Measurements from ENCODE around the gene SLC47A2. TPM values are rescaled to one million over a fixed set of nuclear protein-coding genes. Genes with fewer than 3 reads are reported as not detected.
A peak's percentile ranks its signal among the peaks of the same experiment; 100 is the strongest.

SLC47A2 gene
- total and polyA plus RNA-seq, 2 of the 13 experiments (the other 11 are each of a cell fraction or from before 2014, with no cell fraction given) = 0.04 TPM; not detected in 1

DNA sequence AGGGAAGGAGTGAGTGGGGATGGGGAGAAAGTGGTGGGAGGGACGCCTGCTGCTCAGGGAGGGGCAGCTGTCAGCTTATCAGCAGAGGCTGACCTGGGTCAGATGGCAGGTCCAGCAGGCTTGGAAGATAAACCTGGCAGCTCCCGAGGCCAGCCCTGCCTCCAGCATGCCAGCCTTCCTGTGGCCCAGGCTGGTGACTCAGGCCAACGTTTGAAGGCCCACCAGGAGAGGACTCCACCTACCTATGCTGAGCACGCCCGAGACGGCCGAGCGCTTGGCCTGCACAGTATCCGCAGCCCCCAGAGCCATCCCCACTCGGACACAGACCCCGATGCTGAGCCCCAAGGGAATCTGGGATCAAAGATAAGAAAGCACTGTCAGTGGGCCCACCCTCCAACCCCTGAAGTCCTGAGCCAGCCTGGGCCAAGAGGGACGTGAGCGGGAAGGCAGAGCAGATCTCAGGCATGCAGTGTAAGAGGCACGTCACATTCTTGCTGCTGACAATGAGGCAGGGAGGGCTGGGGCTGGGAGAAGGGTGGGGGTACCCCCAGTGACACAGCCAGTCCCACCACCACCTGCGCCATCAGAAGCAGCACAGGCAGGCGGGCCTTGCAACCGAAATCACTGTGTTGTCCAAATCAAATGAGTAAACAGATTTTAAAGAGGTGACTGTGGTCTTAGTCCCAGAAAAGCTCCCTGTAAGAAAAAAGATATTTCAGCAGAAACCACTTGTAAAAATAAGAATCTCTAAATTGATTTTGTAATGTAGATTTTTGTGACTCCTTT lies 12.4 kb downstream of the SLC47A2 start (continued):
- TF ChIP-seq NFE2L2 (IDR thresholded peaks at IDR 0.05; ENCODE audit: low read length) (no peak), SNAI1 (CRISPR knock-in tag; IDR thresholded peaks at IDR 0.05; ENCODE audit: borderline replicate concordance) (no peak; the same call in 1 of the 2 replicates), MLLT10 (CRISPR knock-in tag; IDR thresholded peaks at IDR 0.05) (no peak), YY1 (IDR thresholded peaks at IDR 0.05; ENCODE audit: insufficient read depth, insufficient replicate concordance, low read depth, low read length) (no peak), ZNF879 (CRISPR knock-in tag; IDR thresholded peaks at IDR 0.05) (no peak), GATA4 (IDR thresholded peaks at IDR 0.05; ENCODE audit: borderline replicate concordance, low read depth) (0 out of 2 replicates have a peak, but pooled peaks have one; percentile 48), JUND (CRISPR knock-in tag; IDR thresholded peaks at IDR 0.05) (no peak), TOE1 (CRISPR knock-in tag; IDR thresholded peaks at IDR 0.05) (no peak), KLF11 (CRISPR knock-in tag; IDR thresholded peaks at IDR 0.05) (no peak), GATAD2A (CRISPR knock-in tag; IDR thresholded peaks at IDR 0.05) (no peak), ADNP (CRISPR knock-in tag; IDR thresholded peaks at IDR 0.05) (no peak), AKNA (CRISPR knock-in tag; IDR thresholded peaks at IDR 0.05; ENCODE audit: borderline replicate concordance) (no peak), KDM6A (CRISPR knock-in tag; IDR thresholded peaks at IDR 0.05; ENCODE audit: low read depth) (no peak), ATF7-NPFF (CRISPR knock-in tag; IDR thresholded peaks at IDR 0.05; ENCODE audit: low read depth) (no peak), SATB2 (CRISPR knock-in tag; IDR thresholded peaks at IDR 0.05) (no peak), ZNF761 (CRISPR knock-in tag; conservative IDR thresholded peaks at IDR 0.05) (no peak; the same call in 1 of the 2 replicates), ZIK1 (CRISPR knock-in tag; IDR thresholded peaks at IDR 0.05; ENCODE audit: borderline replicate concordance, low read depth) (no peak)
- TF ChIP-seq, protein P1, sequence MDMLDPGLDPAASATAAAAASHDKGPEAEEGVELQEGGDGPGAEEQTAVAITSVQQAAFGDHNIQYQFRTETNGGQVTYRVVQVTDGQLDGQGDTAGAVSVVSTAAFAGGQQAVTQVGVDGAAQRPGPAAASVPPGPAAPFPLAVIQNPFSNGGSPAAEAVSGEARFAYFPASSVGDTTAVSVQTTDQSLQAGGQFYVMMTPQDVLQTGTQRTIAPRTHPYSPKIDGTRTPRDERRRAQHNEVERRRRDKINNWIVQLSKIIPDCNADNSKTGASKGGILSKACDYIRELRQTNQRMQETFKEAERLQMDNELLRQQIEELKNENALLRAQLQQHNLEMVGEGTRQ (IDR thresholded peaks at IDR 0.05; ENCODE audit: low read depth, low read length) = no peak
- TF ChIP-seq, protein P1 (CRISPR knock-in tag; IDR thresholded peaks at IDR 0.05; ENCODE audit: borderline replicate concordance) = no peak
- TF ChIP-seq, protein P2, sequence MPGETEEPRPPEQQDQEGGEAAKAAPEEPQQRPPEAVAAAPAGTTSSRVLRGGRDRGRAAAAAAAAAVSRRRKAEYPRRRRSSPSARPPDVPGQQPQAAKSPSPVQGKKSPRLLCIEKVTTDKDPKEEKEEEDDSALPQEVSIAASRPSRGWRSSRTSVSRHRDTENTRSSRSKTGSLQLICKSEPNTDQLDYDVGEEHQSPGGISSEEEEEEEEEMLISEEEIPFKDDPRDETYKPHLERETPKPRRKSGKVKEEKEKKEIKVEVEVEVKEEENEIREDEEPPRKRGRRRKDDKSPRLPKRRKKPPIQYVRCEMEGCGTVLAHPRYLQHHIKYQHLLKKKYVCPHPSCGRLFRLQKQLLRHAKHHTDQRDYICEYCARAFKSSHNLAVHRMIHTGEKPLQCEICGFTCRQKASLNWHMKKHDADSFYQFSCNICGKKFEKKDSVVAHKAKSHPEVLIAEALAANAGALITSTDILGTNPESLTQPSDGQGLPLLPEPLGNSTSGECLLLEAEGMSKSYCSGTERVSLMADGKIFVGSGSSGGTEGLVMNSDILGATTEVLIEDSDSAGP (CRISPR knock-in tag; IDR thresholded peaks at IDR 0.05; ENCODE audit: borderline replicate concordance) = peak; percentile 66; the same call in 1 of the 2 replicates
- TF ChIP-seq, protein P3, sequence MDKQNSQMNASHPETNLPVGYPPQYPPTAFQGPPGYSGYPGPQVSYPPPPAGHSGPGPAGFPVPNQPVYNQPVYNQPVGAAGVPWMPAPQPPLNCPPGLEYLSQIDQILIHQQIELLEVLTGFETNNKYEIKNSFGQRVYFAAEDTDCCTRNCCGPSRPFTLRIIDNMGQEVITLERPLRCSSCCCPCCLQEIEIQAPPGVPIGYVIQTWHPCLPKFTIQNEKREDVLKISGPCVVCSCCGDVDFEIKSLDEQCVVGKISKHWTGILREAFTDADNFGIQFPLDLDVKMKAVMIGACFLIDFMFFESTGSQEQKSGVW (CRISPR knock-in tag; IDR thresholded peaks at IDR 0.05; ENCODE audit: borderline replicate concordance) = no peak
